Measurements from ENCODE around the gene USP19.

DNA sequence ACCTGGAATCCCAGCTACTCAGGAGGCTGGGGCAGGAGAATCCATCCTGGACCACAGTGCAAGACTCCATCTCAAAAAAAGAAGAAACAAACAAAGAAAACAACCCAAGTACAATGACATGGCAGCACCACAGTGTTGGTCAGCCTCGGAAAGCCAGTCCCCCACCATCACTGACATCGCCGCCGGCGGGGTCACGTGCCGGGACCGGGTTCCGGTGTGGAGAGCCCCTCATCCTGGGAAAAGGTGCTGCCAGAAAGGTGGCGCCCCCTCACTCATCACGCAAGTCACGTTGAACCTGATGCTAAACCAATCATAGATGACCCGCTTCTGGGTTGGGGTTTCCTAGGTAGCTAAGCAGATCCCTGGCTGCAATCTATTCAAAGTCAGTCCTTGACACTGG lies 44.5 kb downstream of the USP19 start:
- TF ChIP-seq ZNF274 (IDR thresholded peaks at IDR 0.05; ENCODE audit: low read depth, low read length) = no peak
- no peak for TF ChIP-seq YY1 (IDR thresholded peaks at IDR 0.05; ENCODE audit: insufficient read depth, insufficient read length)
